Thoracic aorta (tissue), 2 donors: Measurements from ENCODE around the gene CDK3. TPM values are rescaled to one million over a fixed set of nuclear protein-coding genes. Genes with fewer than 3 reads are reported as not detected.

Source experiments
- ATAC-seq: fragments of 150-250 bp; one replicate; pipeline ENCODE4 v1.8.0; 2017; ENCODE audit warnings: low read depth; ENCODE audit not compliant: insufficient number of reproducible peaks, low FRiP score
- DNase-seq: peaks from one replicate; pipeline ENCODE4 v3.0.0-alpha.2; 2020; ENCODE audit warnings: low spot score
- H3K27ac ChIP-seq, 2 donors: fragments of 200-600 bp; sonication (generic); 1 replicate in 1 of 2; 2 replicates in 1 of 2; pipeline ENCODE4 v1.5.1; 2016; ENCODE audit warnings: mild to moderate bottlenecking in 2 of 2, moderate library complexity in 2 of 2
- H3K27me3 ChIP-seq: fragments of 200-600 bp; sonication (generic); replicated peaks from 2 replicates; pipeline ENCODE4 v1.6.0; 2016; ENCODE audit warnings: mild to moderate bottlenecking; ENCODE audit not compliant: insufficient read depth
- H3K36me3 ChIP-seq: fragments of 200-600 bp; sonication (generic); one replicate; pipeline ENCODE4 v1.5.1; 2016
- H3K4me1 ChIP-seq, 2 donors: fragments of 200-600 bp; sonication (generic); 1 replicate in 1 of 2; 2 replicates in 1 of 2; pipeline versions ENCODE4 v1.5.1 to v1.6.0; 2016; ENCODE audit warnings: low read depth in 2 of 2, mild to moderate bottlenecking in 1 of 2; ENCODE audit not compliant: control insufficient read depth in 1 of 2
- H3K4me3 ChIP-seq: fragments of 200-600 bp; sonication (generic); 2 replicates; pipeline ENCODE4 v1.5.1; 2016; ENCODE audit warnings: mild to moderate bottlenecking
- H3K9me3 ChIP-seq: fragments of 200-600 bp; sonication (generic); 2 replicates; pipeline ENCODE4 v1.5.1; 2016
- CTCF ChIP-seq: fragments of 200-600 bp; sonication (generic); IDR thresholded peaks from one replicate; pipeline ENCODE4 v1.5.1; 2019; ENCODE audit warnings: antibody characterized with exemption
- total RNA-seq, 2 donors: library from RNA; depleted of rRNA; stranded (reverse); fragments of >200 nt; gene quantifications; one replicate each; pipeline versions ENCODE4 v1.1.0 to v1.2.3, GENCODE V29; 2016

The CDK3 gene
- total RNA-seq, 2 donors from 2014 or later = 3.2 to 4.9 TPM

- no peak for ATAC-seq
- H3K27ac ChIP-seq = no peak overlapping the region
- no peaks in the 10 kb centered on the region for H3K9me3 ChIP-seq
- DNase-seq = no peak
- no peaks in the 10 kb centered on the region for H3K36me3 ChIP-seq
- H3K4me1 ChIP-seq = no peaks in the 10 kb centered on the region
- TF ChIP-seq CTCF = no peak
- H3K27me3 ChIP-seq = no peaks in the 10 kb centered on the region
- no peak overlapping the region for H3K4me3 ChIP-seq
Measured at GRCh38 chr17:76007131-76007849, 6.6 kb downstream of the CDK3 start.

- Histone ChIP-seq H3K27ac (no peak overlapping the region), H3K4me3 (no peak overlapping the region), H3K36me3 (no peaks in the 10 kb centered on the region), H3K9me3 (no peaks in the 10 kb centered on the region), H3K4me1 (no peaks in the 10 kb centered on the region), H3K27me3 (no peaks in the 10 kb centered on the region)
- DNase-seq (no peak), ATAC-seq (no peak)
- TF ChIP-seq CTCF = no peak
Measured at GRCh38 chr17:76007850-76008165, 7.2 kb downstream of the CDK3 start.

GRCh38 chr17:76008208-76008607, 7.6 kb downstream of the CDK3 start:
- ATAC-seq (no peak), DNase-seq (no peak)
- Histone ChIP-seq H3K27ac (no peak overlapping the region), H3K4me3 (no peak overlapping the region), H3K27me3 (no peaks in the 10 kb centered on the region), H3K9me3 (no peaks in the 10 kb centered on the region), H3K36me3 (no peaks in the 10 kb centered on the region), H3K4me1 (no peaks in the 10 kb centered on the region)
- TF ChIP-seq CTCF = no peak

- ATAC-seq = no peak
Measured at GRCh38 chr17:76008630-76009425, 8.2 kb downstream of the CDK3 start.

More at GRCh38 chr17:76008630-76009425, 8.2 kb downstream of the CDK3 start:
- DNase-seq = no peak
- no peak for TF ChIP-seq CTCF
- Histone ChIP-seq H3K4me1 (no peaks in the 10 kb centered on the region), H3K27ac (no peak overlapping the region), H3K4me3 (no peak overlapping the region), H3K9me3 (no peaks in the 10 kb centered on the region), H3K27me3 (no peaks in the 10 kb centered on the region), H3K36me3 (no peaks in the 10 kb centered on the region)
